DMS79 treated with DMSO at 0.1 percent for 48 hours (cell line): ENCODE data around the gene NFIC.

Experiments used
- DNase-seq: peaks from one replicate; lab custom pipeline; 2025; lab: John Stamatoyannopoulos, UW

The NFIC gene

GRCh38 chr19:3512562-3513228, 146.3 kb downstream of the NFIC start:
- no peak for DNase-seq

- DNase-seq, result no peak
These were observed 147.1 kb downstream of the NFIC start for GRCh38 chr19:3513229-3514140.

GRCh38 chr19:3514930-3515329, 148.5 kb downstream of the NFIC start:
- DNase-seq, result no peak

- DNase-seq, result no peak
These were observed 149.6 kb downstream of the NFIC start for GRCh38 chr19:3515891-3516422.

GRCh38 chr19:3516675-3517207, 150.4 kb downstream of the NFIC start:
- peak; percentile 78 for DNase-seq

- DNase-seq, result no peak
These were observed 151.3 kb downstream of the NFIC start for GRCh38 chr19:3517638-3518037.

- DNase-seq, result no peak
These were observed 151.9 kb downstream of the NFIC start for GRCh38 chr19:3518255-3518654.

- DNase-seq, result no peak
These were observed 152.3 kb downstream of the NFIC start for GRCh38 chr19:3518659-3519058.
